Peyer's patch (tissue), 4 donors: Measurements from ENCODE around the gene MT1A. TPM values are rescaled to one million over a fixed set of nuclear protein-coding genes. Genes with fewer than 3 reads are reported as not detected.

Experiments used
- DNase-seq, 3 donors: peaks; one replicate each; pipeline ENCODE4 v3.0.0-alpha.2; 2017 to 2019
- H3K27ac ChIP-seq, 4 donors: fragments of 200-600 bp; sonication (generic); one replicate each; pipeline ENCODE4 v1.5.1; 2016 to 2019
- H3K27me3 ChIP-seq, 2 donors: fragments of 200-600 bp; sonication (generic); one replicate each; pipeline ENCODE4 v1.5.1; 2019
- H3K36me3 ChIP-seq, 3 donors: fragments of 200-600 bp; sonication (generic); one replicate each; pipeline ENCODE4 v1.5.1; 2016 to 2019
- H3K4me1 ChIP-seq, 4 donors: fragments of 200-600 bp; sonication (generic); one replicate each; pipeline ENCODE4 v1.5.1; 2016 to 2019
- H3K4me3 ChIP-seq, 4 donors: fragments of 200-600 bp; sonication (generic); 1 replicate in 3 of 4; 2 replicates in 1 of 4; pipeline ENCODE4 v1.5.1; 2016 to 2019; ENCODE audit warnings: mild to moderate bottlenecking in 1 of 4
- H3K9me3 ChIP-seq, 4 donors: fragments of 200-600 bp; sonication (generic); one replicate each; pipeline ENCODE4 v1.5.1; 2016 to 2019; ENCODE audit warnings: mild to moderate bottlenecking in 1 of 4
- POLR2A ChIP-seq, 2 donors: fragments of 450-650 bp; IDR thresholded peaks; one replicate each; pipeline ENCODE4 v1.5.1; 2017; ENCODE audit warnings: antibody characterized with exemption in 2 of 2, mild to moderate bottlenecking in 2 of 2, moderate library complexity in 2 of 2
- total RNA-seq, 4 donors: library from RNA; depleted of rRNA; stranded (reverse); fragments of >200 nt; gene quantifications; one replicate each; pipeline ENCODE4 v1.1.0, GENCODE V29; 2016
- TF ChIP-seq, protein P1 (sequence below), 6 experiments: fragments of 450-650 bp in 4 of 6; fragments of 200-600 bp in 2 of 6; sonication (generic) in 1 of 6; IDR thresholded peaks; one replicate each; pipeline ENCODE4 v1.5.1; 2017 to 2019; ENCODE audit warnings: antibody characterized with exemption in 6 of 6, mild to moderate bottlenecking in 3 of 6, moderate library complexity in 1 of 6

Gene MT1A
- total RNA-seq, 4 donors from 2014 or later, result 102 TPM; not detected in 3

DNA sequence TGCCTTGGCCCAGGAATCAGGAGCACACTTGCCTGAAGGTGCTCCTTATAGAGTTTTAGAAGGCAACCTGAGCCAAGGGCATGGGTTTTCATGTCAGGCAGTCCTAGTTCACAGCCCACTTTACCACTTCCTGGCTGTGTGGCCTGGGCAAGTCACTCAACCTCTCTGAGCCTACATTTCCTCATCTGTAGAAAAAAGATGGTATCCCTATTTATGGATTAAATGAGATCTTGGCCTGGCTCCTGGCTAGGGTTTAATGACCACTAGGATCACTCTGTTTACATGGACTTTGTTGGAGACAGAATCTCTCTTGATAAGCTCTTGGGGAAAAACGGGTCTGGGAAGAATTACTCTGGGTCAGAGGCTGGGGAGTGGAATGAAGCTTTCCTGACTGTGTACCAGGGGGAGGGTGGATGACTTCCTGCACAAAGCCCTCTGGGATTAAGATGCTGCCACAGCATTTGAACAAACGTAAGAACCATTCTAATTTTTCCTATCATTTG, 27.8 kb upstream of the MT1A start:
- no peak for DNase-seq
- TF ChIP-seq POLR2A (IDR thresholded peaks at IDR 0.05), result no peak
- TF ChIP-seq, protein P1, sequence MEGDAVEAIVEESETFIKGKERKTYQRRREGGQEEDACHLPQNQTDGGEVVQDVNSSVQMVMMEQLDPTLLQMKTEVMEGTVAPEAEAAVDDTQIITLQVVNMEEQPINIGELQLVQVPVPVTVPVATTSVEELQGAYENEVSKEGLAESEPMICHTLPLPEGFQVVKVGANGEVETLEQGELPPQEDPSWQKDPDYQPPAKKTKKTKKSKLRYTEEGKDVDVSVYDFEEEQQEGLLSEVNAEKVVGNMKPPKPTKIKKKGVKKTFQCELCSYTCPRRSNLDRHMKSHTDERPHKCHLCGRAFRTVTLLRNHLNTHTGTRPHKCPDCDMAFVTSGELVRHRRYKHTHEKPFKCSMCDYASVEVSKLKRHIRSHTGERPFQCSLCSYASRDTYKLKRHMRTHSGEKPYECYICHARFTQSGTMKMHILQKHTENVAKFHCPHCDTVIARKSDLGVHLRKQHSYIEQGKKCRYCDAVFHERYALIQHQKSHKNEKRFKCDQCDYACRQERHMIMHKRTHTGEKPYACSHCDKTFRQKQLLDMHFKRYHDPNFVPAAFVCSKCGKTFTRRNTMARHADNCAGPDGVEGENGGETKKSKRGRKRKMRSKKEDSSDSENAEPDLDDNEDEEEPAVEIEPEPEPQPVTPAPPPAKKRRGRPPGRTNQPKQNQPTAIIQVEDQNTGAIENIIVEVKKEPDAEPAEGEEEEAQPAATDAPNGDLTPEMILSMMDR (IDR thresholded peaks at IDR 0.05), result no peak
- H3K27ac ChIP-seq, result peak overlapping the region; percentile 75 to 93 (median 84)
- H3K4me3 ChIP-seq, result peak overlapping the region in 2 of 4 donors; percentile 58 to 66
- H3K27me3 ChIP-seq, result no peaks in the 10 kb centered on the region
- H3K4me1 ChIP-seq, result peaks cover 0 to 14% (median 7%) of the 10 kb centered on the region in 4 donors
- H3K36me3 ChIP-seq, result no peaks in the 10 kb centered on the region
- H3K9me3 ChIP-seq, result no peaks in the 10 kb centered on the region

DNA sequence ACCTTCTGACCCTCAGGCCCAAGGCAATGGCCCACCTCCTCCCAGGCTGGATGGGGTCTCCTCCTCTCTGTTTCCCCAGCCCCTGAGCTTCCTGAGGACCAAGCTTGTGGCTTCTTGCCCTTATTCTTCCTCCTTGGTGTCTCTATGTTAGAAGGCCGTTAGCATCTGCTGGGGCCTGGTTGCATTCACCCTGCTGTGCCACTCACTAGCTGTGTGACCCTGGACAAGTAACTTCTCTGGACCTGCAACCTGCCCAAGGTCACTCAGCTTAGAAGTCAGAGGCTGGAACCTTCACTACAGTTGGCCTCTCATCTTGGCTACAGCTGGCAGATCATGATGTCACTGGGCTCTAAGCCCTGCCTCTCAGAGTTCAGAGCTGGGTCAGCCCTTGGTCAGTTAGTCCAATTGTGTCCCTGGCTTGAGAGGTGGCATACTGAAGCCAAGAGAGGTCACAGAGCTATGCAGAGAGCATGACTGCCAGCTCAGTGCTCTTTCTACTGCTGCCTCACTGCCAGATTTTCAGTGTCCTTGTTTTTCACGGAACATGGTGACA, 27.1 kb upstream of the MT1A start:
- H3K4me1 ChIP-seq, result peaks cover 0 to 14% (median 7%) of the 10 kb centered on the region in 4 donors
- H3K36me3 ChIP-seq, result no peaks in the 10 kb centered on the region
- H3K9me3 ChIP-seq, result no peaks in the 10 kb centered on the region
- no peak for TF ChIP-seq POLR2A (IDR thresholded peaks at IDR 0.05)
- TF ChIP-seq, protein P1 (IDR thresholded peaks at IDR 0.05), result no peak
- peak overlapping the region; percentile 75 to 93 (median 84) for H3K27ac ChIP-seq
- no peaks in the 10 kb centered on the region for H3K27me3 ChIP-seq
- peak in 2 of 3 donors; percentile 49 to 56 for DNase-seq
- H3K4me3 ChIP-seq, result no peak overlapping the region

DNA sequence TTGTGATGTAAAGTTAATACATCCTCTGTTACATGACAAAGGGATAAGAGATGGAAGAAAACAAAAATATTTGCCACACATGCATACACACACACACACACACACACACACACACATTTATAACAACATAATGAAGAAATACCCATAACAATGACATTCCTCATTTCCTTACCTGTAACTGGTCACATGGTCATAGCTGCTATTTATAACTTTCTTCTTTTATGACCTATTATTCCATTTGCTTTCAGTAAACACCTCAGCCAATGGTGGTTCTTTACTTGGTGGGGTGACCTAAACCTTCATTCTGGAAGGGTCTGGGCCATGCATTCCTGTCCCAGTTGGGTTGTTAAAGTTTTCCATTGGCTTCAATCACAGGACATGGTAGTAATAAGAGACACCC, 24.8 kb upstream of the MT1A start:
- no peaks in the 10 kb centered on the region for H3K9me3 ChIP-seq
- TF ChIP-seq, protein P1 (IDR thresholded peaks at IDR 0.05), result no peak
- no peak for TF ChIP-seq POLR2A (IDR thresholded peaks at IDR 0.05)
- no peak overlapping the region for H3K27ac ChIP-seq
- DNase-seq, result no peak
- H3K4me3 ChIP-seq, result no peak overlapping the region
- H3K36me3 ChIP-seq, result no peaks in the 10 kb centered on the region
- peaks cover 0 to 28% (median 6%) of the 10 kb centered on the region in 4 donors for H3K4me1 ChIP-seq
- H3K27me3 ChIP-seq, result no peaks in the 10 kb centered on the region

DNA sequence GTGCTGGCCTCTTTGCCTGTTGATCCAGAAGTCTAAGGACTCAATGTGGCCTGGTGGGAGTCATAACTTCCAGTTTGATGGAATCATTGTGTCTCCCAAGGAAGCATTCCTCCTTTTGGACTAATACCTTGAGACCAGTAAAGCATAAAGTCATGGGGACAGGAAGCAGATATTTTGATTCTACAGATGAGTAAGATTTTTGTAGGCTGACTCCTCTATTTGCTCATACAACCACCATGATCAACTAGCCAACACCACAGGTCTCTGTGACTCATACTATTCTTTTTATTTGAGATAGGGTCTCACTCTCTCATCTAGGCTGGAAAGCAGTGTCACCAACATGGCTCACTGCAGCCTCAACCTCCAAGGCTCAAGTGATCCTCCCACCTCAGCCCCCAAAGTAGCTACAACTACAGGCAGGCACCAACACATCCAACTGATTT, 23.9 kb upstream of the MT1A start:
- DNase-seq, result no peak
- Histone ChIP-seq H3K36me3 (no peaks in the 10 kb centered on the region), H3K4me1 (peaks cover 0 to 28% (median 4%) of the 10 kb centered on the region in 4 donors), H3K27me3 (no peaks in the 10 kb centered on the region), H3K4me3 (no peak overlapping the region), H3K27ac (no peak overlapping the region), H3K9me3 (no peaks in the 10 kb centered on the region)
- TF ChIP-seq POLR2A (IDR thresholded peaks at IDR 0.05), result no peak
- TF ChIP-seq, protein P1 (IDR thresholded peaks at IDR 0.05), result no peak

DNA sequence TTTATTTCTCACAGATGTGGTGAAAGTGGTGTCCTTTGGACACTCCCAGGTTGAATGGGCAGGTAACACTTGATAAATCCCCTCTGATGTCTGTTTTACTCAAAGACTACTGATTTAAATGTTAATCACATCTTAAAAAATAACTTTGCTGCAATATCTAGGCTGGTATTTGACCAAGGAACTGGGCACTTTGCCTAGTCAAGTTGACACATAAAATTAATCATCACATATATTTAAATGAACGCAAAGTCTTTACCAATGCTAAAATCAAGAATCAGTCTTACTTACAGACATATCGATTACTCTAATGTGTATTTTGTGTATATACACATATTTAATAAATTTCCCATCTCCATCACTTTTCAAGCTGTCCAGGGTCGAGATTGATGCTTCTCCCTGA, 23.1 kb upstream of the MT1A start:
- Histone ChIP-seq H3K4me3 (no peak overlapping the region), H3K9me3 (no peaks in the 10 kb centered on the region), H3K4me1 (peaks cover 0 to 23% (median 1%) of the 10 kb centered on the region in 4 donors), H3K27me3 (no peaks in the 10 kb centered on the region), H3K36me3 (no peaks in the 10 kb centered on the region), H3K27ac (no peak overlapping the region)
- no peak for TF ChIP-seq POLR2A (IDR thresholded peaks at IDR 0.05)
- TF ChIP-seq, protein P1 (IDR thresholded peaks at IDR 0.05), result no peak
- no peak for DNase-seq
